GM23338 (cell line): ENCODE results near the gene SGSH. TPM values are rescaled to one million over a fixed set of nuclear protein-coding genes. Genes with fewer than 3 reads are reported as not detected.

Experiments used
- ATAC-seq: fragments of 200-7000 bp; cut with Tn5 transposase; 3 replicates; pipeline ENCODE4 v1.9.1; 2020
- DNase-seq: peaks from one replicate; pipeline ENCODE4 v3.0.0-alpha.2; 2015; ENCODE audit warnings: low spot score
- H2AFZ ChIP-seq: fragments of 200-600 bp; sonication (generic); 2 replicates; pipeline ENCODE4 v1.8.0; 2016; ENCODE audit warnings: antibody characterized with exemption, mild to moderate bottlenecking, moderate library complexity
- H3F3A ChIP-seq: fragments of 200-600 bp; sonication (generic); replicated peaks from 2 replicates; pipeline ENCODE4 v1.8.0; 2017; ENCODE audit warnings: antibody characterized with exemption, mixed run types, low read depth
- H3K27ac ChIP-seq: fragments of 200-600 bp; sonication (generic); 2 replicates; pipeline ENCODE4 v1.6.1; 2016; ENCODE audit warnings: low read depth
- H3K27me3 ChIP-seq: fragments of 200-600 bp; sonication (generic); 2 replicates; pipeline ENCODE4 v1.8.0; 2016; ENCODE audit warnings: mild to moderate bottlenecking, mixed run types, moderate library complexity; ENCODE audit not compliant: insufficient read depth
- H3K36me3 ChIP-seq: fragments of 200-600 bp; sonication (generic); 2 replicates; pipeline ENCODE4 v1.8.0; 2016; ENCODE audit warnings: mild to moderate bottlenecking; ENCODE audit not compliant: insufficient read depth
- H3K4me1 ChIP-seq: fragments of 200-600 bp; sonication (generic); 2 replicates; pipeline ENCODE4 v1.8.0; 2016; ENCODE audit warnings: mild to moderate bottlenecking, moderate library complexity; ENCODE audit not compliant: insufficient read depth
- H3K4me2 ChIP-seq: fragments of 200-600 bp; sonication (generic); 2 replicates; pipeline ENCODE4 v1.7.1; 2017; ENCODE audit warnings: mixed run types
- H3K4me3 ChIP-seq: fragments of 200-600 bp; sonication (generic); 2 replicates; pipeline ENCODE4 v1.6.1; 2016; ENCODE audit warnings: mixed run types
- H3K79me2 ChIP-seq: fragments of 200-600 bp; sonication (generic); replicated peaks from 2 replicates; pipeline ENCODE4 v1.8.0; 2017; ENCODE audit warnings: mild to moderate bottlenecking; ENCODE audit not compliant: insufficient read depth
- H3K9me2 ChIP-seq: fragments of 200-600 bp; sonication (generic); 2 replicates; pipeline ENCODE4 v1.8.0; 2017; ENCODE audit not compliant: insufficient read depth
- H4K20me1 ChIP-seq: fragments of 200-600 bp; sonication (generic); replicated peaks from 2 replicates; pipeline ENCODE4 v1.8.0; 2017; ENCODE audit warnings: mild to moderate bottlenecking; ENCODE audit not compliant: insufficient read depth
- H3K27ac Mint-ChIP-seq: 2 replicates; pipeline ENCODE4 v1.8.0; 2020; ENCODE audit warnings: inconsistent platforms, mild to moderate bottlenecking, moderate library complexity, mixed read lengths
- H3K27me3 Mint-ChIP-seq: 3 replicates; pipeline ENCODE4 v1.8.0; 2022; ENCODE audit warnings: low read depth, mild to moderate bottlenecking, moderate library complexity, mixed read lengths, inconsistent platforms; ENCODE audit not compliant: insufficient read depth, poor library complexity
- H3K36me3 Mint-ChIP-seq: 3 replicates; pipeline ENCODE4 v1.8.0; 2021; ENCODE audit warnings: low read depth, mild to moderate bottlenecking, inconsistent platforms, moderate library complexity, mixed read lengths
- H3K4me1 Mint-ChIP-seq: 3 replicates; pipeline ENCODE4 v1.8.0; 2020; ENCODE audit warnings: mild to moderate bottlenecking, inconsistent platforms, mixed read lengths
- H3K4me3 Mint-ChIP-seq: 3 replicates; pipeline ENCODE4 v1.8.0; 2021; ENCODE audit warnings: moderate library complexity, mild to moderate bottlenecking, inconsistent platforms, mixed read lengths
- H3K9me3 Mint-ChIP-seq: 3 replicates; pipeline ENCODE4 v1.8.0; 2020; ENCODE audit warnings: moderate library complexity, mild to moderate bottlenecking, inconsistent platforms, mixed read lengths
- CREB1 ChIP-seq: fragments of 250-450 bp; sonication (Bioruptor Pico); IDR thresholded peaks from 2 replicates; pipeline ENCODE4 v1.5.0; 2020; ENCODE audit warnings: low read depth, mild to moderate bottlenecking, moderate library complexity
- EZH2 ChIP-seq: fragments of 200-600 bp; sonication (generic); IDR thresholded peaks from one replicate; pipeline ENCODE4 v1.8.0; 2017; ENCODE audit warnings: antibody characterized with exemption, mild to moderate bottlenecking, low read depth; ENCODE audit not compliant: unreplicated experiment
- EZH2phosphoT487 ChIP-seq: fragments of 200-600 bp; sonication (generic); IDR thresholded peaks from one replicate; pipeline ENCODE4 v1.8.1; 2018; ENCODE audit warnings: antibody characterized with exemption; ENCODE audit not compliant: unreplicated experiment
- JUNB ChIP-seq: IDR thresholded peaks from one replicate; pipeline ENCODE4 v1.6.1; 2016; ENCODE audit warnings: antibody characterized with exemption; ENCODE audit not compliant: unreplicated experiment
- NANOG ChIP-seq: IDR thresholded peaks from 2 replicates; pipeline ENCODE4 v1.6.1; 2016; ENCODE audit warnings: antibody characterized with exemption, borderline replicate concordance
- POLR2AphosphoS5 ChIP-seq: IDR thresholded peaks from 2 replicates; pipeline ENCODE4 v1.6.1; 2016; ENCODE audit warnings: antibody characterized with exemption, low read depth
- STAT1 ChIP-seq: IDR thresholded peaks from one replicate; pipeline ENCODE4 v1.6.1; 2016; ENCODE audit warnings: antibody characterized with exemption; ENCODE audit not compliant: unreplicated experiment
- ZNF114 ChIP-seq: fragments of 250-450 bp; sonication (Bioruptor Pico); IDR thresholded peaks from 2 replicates; pipeline ENCODE4 v1.5.0; 2020; ENCODE audit warnings: mild to moderate bottlenecking, moderate library complexity
- polyA plus RNA-seq: library from polyadenylated mRNA; unstranded; fragments of >200 nt; fragmentation: Nextera tagmentation; extraction: Ambion mirVana; gene quantifications from 2 replicates; pipeline ENCODE4 v1.2.1, GENCODE V29; 2016
- total RNA-seq: library from RNA; depleted of rRNA; stranded (reverse); fragments of >200 nt; shearing (Covaris generic); gene quantifications from 2 replicates; pipeline ENCODE4 v1.2.3, GENCODE V29; 2014
- TF ChIP-seq, protein P1 (sequence below): IDR thresholded peaks from 2 replicates; pipeline ENCODE4 v1.6.1; 2016; ENCODE audit warnings: antibody characterized with exemption
- TF ChIP-seq, protein P2 (sequence below): fragments of 250-450 bp; sonication (Bioruptor Pico); IDR thresholded peaks from 2 replicates; pipeline ENCODE4 v1.5.0; 2020; ENCODE audit warnings: mild to moderate bottlenecking, moderate library complexity
- TF ChIP-seq, protein P3 (sequence below), 2 experiments: fragments of 200-600 bp in 1 of 2; sonication (generic) in 1 of 2; conservative IDR thresholded peaks; 2 replicates each; pipeline versions ENCODE4 v1.5.1 to v1.6.1; 2016 to 2017; ENCODE audit warnings: antibody characterized with exemption in 2 of 2, low read depth in 2 of 2, mild to moderate bottlenecking in 2 of 2, moderate library complexity in 1 of 2

SGSH gene
- total and polyA plus RNA-seq, 2 experiments from 2014 or later, result 9.6 to 17.5 TPM

DNA sequence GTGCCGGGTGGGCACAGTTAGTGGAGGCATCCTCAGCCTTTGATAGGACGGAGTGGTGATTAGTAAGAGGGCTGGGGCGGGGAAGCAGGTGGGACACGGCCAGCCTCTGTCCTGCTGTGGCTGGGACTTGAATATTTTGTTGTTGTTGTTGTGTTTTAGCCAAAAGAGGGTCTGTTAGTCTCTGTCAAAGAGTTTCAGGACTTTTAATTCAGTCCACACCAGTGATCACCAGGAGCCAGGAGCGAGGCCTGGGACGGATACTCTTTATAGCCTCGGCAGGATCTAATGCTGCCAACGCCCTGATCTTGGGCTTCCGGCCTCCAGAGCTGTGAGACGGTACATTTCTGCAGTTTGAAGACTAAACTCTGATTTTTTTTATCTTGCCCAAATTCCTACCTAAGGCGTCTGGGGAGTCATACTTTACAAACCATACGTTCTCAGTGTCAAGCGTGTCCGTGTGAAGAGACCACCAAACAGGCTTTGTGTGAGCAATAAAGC, 37.6 kb upstream of the SGSH start (continued):
- TF ChIP-seq ZNF114, result no peak
- no peak for TF ChIP-seq CREB1 (CRISPR knock-in tag)
- TF ChIP-seq NANOG, result no peak
- TF ChIP-seq POLR2AphosphoS5, result no peak

DNA sequence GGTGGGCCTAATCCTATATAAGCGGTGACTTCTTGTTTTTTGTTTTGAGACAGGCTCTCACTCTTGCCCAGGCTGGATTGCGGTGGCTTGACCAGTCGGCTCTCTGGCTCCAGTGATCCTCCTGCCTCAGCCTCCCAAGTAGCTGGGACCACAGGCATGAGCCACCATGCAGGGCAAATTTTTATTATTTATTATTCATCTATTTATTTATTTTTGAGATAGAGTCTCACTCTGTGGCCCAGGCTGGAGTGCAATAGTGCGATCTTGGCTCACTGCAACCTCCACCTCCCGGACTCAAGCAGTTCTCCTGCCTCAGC, 35.9 kb upstream of the SGSH start:
- Mint-ChIP-seq H3K36me3 (no peaks in the 10 kb centered on the region), H3K4me1 (peaks cover 33% of the 10 kb centered on the region)
- H4K20me1 ChIP-seq, result no peaks in the 10 kb centered on the region; the same call in 1 of the 2 replicates

More for the DNA sequence above, 35.9 kb upstream of the SGSH start:
- H3K9me3 Mint-ChIP-seq, result no peaks in the 10 kb centered on the region
- H3K4me1 ChIP-seq, result peaks cover 27% of the 10 kb centered on the region
- H3K27me3 Mint-ChIP-seq, result peaks cover 19% of the 10 kb centered on the region
- no peak overlapping the region for H2AFZ ChIP-seq
- H3K4me2 ChIP-seq, result no peak overlapping the region
- TF ChIP-seq, protein P1, sequence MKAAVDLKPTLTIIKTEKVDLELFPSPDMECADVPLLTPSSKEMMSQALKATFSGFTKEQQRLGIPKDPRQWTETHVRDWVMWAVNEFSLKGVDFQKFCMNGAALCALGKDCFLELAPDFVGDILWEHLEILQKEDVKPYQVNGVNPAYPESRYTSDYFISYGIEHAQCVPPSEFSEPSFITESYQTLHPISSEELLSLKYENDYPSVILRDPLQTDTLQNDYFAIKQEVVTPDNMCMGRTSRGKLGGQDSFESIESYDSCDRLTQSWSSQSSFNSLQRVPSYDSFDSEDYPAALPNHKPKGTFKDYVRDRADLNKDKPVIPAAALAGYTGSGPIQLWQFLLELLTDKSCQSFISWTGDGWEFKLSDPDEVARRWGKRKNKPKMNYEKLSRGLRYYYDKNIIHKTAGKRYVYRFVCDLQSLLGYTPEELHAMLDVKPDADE, result no peak
- TF ChIP-seq CREB1 (CRISPR knock-in tag) (no peak), POLR2AphosphoS5 (no peak), EZH2phosphoT487 (no peak), ZNF114 (no peak), NANOG (no peak), EZH2 (no peak), STAT1 (no peak), JUNB (no peak)
- TF ChIP-seq, protein P2, sequence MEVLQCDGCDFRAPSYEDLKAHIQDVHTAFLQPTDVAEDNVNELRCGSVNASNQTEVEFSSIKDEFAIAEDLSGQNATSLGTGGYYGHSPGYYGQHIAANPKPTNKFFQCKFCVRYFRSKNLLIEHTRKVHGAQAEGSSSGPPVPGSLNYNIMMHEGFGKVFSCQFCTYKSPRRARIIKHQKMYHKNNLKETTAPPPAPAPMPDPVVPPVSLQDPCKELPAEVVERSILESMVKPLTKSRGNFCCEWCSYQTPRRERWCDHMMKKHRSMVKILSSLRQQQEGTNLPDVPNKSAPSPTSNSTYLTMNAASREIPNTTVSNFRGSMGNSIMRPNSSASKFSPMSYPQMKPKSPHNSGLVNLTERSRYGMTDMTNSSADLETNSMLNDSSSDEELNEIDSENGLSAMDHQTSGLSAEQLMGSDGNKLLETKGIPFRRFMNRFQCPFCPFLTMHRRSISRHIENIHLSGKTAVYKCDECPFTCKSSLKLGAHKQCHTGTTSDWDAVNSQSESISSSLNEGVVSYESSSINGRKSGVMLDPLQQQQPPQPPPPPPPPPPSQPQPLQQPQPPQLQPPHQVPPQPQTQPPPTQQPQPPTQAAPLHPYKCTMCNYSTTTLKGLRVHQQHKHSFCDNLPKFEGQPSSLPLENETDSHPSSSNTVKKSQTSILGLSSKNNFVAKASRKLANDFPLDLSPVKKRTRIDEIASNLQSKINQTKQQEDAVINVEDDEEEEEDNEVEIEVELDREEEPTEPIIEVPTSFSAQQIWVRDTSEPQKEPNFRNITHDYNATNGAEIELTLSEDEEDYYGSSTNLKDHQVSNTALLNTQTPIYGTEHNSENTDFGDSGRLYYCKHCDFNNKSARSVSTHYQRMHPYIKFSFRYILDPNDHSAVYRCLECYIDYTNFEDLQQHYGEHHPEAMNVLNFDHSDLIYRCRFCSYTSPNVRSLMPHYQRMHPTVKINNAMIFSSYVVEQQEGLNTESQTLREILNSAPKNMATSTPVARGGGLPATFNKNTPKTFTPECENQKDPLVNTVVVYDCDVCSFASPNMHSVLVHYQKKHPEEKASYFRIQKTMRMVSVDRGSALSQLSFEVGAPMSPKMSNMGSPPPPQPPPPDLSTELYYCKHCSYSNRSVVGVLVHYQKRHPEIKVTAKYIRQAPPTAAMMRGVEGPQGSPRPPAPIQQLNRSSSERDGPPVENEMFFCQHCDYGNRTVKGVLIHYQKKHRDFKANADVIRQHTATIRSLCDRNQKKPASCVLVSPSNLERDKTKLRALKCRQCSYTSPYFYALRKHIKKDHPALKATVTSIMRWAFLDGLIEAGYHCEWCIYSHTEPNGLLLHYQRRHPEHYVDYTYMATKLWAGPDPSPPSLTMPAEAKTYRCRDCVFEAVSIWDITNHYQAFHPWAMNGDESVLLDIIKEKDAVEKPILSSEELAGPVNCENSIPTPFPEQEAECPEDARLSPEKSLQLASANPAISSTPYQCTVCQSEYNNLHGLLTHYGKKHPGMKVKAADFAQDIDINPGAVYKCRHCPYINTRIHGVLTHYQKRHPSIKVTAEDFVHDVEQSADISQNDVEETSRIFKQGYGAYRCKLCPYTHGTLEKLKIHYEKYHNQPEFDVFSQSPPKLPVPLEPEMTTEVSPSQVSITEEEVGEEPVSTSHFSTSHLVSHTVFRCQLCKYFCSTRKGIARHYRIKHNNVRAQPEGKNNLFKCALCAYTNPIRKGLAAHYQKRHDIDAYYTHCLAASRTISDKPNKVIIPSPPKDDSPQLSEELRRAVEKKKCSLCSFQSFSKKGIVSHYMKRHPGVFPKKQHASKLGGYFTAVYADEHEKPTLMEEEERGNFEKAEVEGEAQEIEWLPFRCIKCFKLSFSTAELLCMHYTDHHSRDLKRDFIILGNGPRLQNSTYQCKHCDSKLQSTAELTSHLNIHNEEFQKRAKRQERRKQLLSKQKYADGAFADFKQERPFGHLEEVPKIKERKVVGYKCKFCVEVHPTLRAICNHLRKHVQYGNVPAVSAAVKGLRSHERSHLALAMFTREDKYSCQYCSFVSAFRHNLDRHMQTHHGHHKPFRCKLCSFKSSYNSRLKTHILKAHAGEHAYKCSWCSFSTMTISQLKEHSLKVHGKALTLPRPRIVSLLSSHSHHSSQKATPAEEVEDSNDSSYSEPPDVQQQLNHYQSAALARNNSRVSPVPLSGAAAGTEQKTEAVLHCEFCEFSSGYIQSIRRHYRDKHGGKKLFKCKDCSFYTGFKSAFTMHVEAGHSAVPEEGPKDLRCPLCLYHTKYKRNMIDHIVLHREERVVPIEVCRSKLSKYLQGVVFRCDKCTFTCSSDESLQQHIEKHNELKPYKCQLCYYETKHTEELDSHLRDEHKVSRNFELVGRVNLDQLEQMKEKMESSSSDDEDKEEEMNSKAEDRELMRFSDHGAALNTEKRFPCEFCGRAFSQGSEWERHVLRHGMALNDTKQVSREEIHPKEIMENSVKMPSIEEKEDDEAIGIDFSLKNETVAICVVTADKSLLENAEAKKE, result no peak
- TF ChIP-seq, protein P3, sequence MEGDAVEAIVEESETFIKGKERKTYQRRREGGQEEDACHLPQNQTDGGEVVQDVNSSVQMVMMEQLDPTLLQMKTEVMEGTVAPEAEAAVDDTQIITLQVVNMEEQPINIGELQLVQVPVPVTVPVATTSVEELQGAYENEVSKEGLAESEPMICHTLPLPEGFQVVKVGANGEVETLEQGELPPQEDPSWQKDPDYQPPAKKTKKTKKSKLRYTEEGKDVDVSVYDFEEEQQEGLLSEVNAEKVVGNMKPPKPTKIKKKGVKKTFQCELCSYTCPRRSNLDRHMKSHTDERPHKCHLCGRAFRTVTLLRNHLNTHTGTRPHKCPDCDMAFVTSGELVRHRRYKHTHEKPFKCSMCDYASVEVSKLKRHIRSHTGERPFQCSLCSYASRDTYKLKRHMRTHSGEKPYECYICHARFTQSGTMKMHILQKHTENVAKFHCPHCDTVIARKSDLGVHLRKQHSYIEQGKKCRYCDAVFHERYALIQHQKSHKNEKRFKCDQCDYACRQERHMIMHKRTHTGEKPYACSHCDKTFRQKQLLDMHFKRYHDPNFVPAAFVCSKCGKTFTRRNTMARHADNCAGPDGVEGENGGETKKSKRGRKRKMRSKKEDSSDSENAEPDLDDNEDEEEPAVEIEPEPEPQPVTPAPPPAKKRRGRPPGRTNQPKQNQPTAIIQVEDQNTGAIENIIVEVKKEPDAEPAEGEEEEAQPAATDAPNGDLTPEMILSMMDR (conservative IDR thresholded peaks at IDR 0.05; ENCODE audit: low read depth in 2 of 2), result no peak
- H3K27ac ChIP-seq, result no peak overlapping the region
- no peak overlapping the region for H3K4me3 Mint-ChIP-seq
- no peaks in the 10 kb centered on the region for H3K36me3 ChIP-seq
- H3K79me2 ChIP-seq, result no peaks in the 10 kb centered on the region
- H3K4me3 ChIP-seq, result no peak overlapping the region
- no peaks in the 10 kb centered on the region for H3K27me3 ChIP-seq
- peaks cover 29% of the 10 kb centered on the region for H3F3A ChIP-seq
- no peaks in the 10 kb centered on the region for H3K9me2 ChIP-seq
- no peak overlapping the region for H3K27ac Mint-ChIP-seq
- no peak for DNase-seq
- ATAC-seq, result no peak
